ENCODE data around the gene SMIM45.

SMIM45 gene

DNA sequence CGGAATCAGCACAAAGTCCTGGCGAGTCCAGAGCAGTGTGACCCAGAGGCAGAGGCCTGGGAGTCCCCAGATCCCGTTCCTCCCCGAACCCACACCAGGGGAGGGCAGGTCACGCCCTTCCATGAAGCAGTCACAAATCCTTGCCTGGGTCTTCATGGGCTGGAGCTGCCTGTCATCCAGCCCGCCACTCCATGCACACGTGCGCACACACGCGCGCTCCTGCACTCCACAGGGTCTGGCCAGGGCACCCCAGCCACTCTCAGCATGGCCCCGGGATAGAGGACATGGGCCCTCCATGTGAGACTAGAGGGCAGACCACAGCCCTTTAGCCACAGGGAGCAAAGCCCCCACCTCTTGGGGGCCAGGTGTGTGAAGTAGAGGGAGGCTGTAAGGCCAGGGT, 19.6 kb upstream of the SMIM45 start:
- H3K27ac ChIP-seq, result no peak overlapping the region
- peaks cover 9% of the 10 kb centered on the region for H3K36me3 ChIP-seq
- H3K9me3 ChIP-seq, result no peaks in the 10 kb centered on the region
- H3K27me3 ChIP-seq, result peaks cover 22% of the 10 kb centered on the region
- TF ChIP-seq, protein P1, sequence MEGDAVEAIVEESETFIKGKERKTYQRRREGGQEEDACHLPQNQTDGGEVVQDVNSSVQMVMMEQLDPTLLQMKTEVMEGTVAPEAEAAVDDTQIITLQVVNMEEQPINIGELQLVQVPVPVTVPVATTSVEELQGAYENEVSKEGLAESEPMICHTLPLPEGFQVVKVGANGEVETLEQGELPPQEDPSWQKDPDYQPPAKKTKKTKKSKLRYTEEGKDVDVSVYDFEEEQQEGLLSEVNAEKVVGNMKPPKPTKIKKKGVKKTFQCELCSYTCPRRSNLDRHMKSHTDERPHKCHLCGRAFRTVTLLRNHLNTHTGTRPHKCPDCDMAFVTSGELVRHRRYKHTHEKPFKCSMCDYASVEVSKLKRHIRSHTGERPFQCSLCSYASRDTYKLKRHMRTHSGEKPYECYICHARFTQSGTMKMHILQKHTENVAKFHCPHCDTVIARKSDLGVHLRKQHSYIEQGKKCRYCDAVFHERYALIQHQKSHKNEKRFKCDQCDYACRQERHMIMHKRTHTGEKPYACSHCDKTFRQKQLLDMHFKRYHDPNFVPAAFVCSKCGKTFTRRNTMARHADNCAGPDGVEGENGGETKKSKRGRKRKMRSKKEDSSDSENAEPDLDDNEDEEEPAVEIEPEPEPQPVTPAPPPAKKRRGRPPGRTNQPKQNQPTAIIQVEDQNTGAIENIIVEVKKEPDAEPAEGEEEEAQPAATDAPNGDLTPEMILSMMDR (IDR thresholded peaks at IDR 0.05), result no peak
- no peaks in the 10 kb centered on the region for H3K4me1 ChIP-seq (ENCODE audit: control insufficient read depth in 1 of 2, insufficient read depth in 1 of 2, low read depth in 1 of 2, low read length in 1 of 2)
- no peak overlapping the region for H3K4me3 ChIP-seq (ENCODE audit: low read depth in 1 of 2, low read length in 1 of 2)

DNA sequence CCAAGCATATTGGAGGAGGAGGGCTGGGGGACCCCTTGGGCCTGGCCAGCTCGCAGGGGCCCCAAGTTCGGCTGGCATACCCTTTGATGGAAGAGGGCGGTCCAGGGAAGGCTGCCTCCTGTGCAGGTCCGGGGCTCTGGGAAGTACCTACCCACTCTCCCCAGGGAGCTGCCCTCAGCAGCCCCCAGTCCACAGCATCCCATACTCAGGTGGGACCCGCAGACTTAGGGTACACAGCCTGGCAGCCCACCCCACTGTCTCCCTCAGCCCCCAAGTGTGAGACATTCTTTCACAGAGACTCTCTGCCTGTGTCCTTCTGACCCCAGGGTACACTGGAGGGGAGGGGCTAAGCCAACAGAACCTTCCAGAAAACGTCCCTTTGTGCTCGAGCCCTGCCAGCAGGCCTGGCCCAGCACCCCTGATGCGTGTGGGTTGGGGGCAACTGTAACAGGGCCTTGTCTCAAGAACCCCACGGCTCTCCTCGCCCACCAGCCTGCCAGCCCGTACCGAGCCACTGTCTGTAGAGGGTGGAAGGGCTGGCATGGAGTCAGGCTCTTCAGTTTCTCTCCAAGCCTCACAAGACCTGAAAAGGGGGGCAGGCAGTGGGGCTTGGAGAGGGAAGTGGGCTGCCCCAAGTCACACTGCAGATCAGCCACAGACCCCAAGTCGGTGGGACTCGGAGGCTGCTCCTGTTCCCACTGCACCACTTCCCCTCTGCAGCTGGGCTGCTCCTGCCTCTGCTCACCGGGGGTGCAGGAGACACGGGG, 18.4 kb upstream of the SMIM45 start:
- Histone ChIP-seq H3K4me1 (ENCODE audit: control insufficient read depth in 1 of 2, insufficient read depth in 1 of 2, low read depth in 1 of 2, low read length in 1 of 2) (no peaks in the 10 kb centered on the region), H3K36me3 (peaks cover 16% of the 10 kb centered on the region), H3K27ac (no peak overlapping the region), H3K9me3 (no peaks in the 10 kb centered on the region), H3K4me3 (ENCODE audit: low read depth in 1 of 2, low read length in 1 of 2) (no peak overlapping the region), H3K27me3 (peaks cover 10% of the 10 kb centered on the region)
- TF ChIP-seq, protein P1 (IDR thresholded peaks at IDR 0.05), result no peak

DNA sequence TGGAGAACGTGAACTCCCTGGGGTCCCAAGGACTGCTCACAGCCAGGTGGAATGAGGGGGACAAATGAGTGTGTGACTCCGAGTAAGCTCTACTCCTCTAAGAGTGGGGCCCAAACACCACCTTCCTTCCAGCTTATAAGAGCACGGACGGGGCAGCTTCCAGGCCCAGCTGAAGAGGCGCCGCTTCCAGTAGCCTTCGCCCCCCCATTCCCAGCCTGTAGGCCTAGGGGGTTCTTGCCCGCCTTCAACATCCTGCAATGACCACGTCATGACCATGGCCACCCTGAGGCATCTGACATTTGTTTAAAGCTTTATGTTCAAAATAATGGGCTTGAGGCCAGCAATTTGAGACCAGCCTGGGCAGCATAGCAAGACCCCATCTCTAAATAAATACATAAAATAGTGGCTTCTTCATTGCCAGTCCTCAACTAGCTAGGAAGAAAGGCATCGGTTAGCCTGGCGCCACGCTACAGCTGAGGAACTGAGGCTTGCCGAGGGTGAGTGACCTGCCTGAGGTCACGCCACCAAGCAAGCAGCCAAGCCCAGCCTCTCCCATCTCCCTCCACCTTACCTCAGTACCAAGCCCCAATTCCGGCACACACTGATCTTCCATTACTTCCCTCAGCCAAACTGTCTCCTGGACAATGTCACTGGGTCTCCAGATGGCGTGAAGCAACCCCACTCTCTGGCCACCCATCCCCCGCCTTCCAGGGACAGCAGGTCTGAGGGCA, 17.5 kb upstream of the SMIM45 start:
- TF ChIP-seq, protein P1 (IDR thresholded peaks at IDR 0.05), result no peak
- Histone ChIP-seq H3K4me3 (ENCODE audit: low read depth in 1 of 2, low read length in 1 of 2) (no peak overlapping the region), H3K9me3 (no peaks in the 10 kb centered on the region), H3K27ac (no peak overlapping the region), H3K4me1 (ENCODE audit: control insufficient read depth in 1 of 2, insufficient read depth in 1 of 2, low read depth in 1 of 2, low read length in 1 of 2) (no peaks in the 10 kb centered on the region), H3K27me3 (peaks cover 1% of the 10 kb centered on the region), H3K36me3 (peaks cover 23% of the 10 kb centered on the region)

DNA sequence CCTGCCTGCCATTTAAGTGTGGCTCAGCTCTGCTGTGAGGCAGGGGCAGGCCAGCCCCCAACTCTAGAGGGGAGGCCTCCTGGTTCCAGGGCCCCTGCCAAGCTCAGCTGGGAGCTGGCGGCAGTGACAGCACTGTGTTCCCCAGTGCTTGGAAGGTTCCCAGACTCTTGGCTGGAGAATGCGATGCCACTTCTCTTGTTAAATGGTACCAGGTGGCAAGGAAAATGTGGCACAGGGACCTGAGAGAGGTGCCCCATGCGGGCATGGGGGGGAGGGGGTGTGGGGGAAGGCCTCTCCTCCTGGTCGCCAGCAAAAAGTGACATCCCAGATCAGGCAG, 17.0 kb upstream of the SMIM45 start:
- H3K4me1 ChIP-seq (ENCODE audit: control insufficient read depth in 1 of 2, insufficient read depth in 1 of 2, low read depth in 1 of 2, low read length in 1 of 2), result no peaks in the 10 kb centered on the region
- H3K27ac ChIP-seq, result no peak overlapping the region
- TF ChIP-seq, protein P1 (IDR thresholded peaks at IDR 0.05), result no peak

GRCh38 chr22:41935509-41935908, 16.4 kb upstream of the SMIM45 start:
- H3K27ac ChIP-seq, result no peak overlapping the region
- H3K4me3 ChIP-seq (ENCODE audit: low read depth in 1 of 2, low read length in 1 of 2), result no peak overlapping the region
- no peaks in the 10 kb centered on the region for H3K4me1 ChIP-seq (ENCODE audit: control insufficient read depth in 1 of 2, insufficient read depth in 1 of 2, low read depth in 1 of 2, low read length in 1 of 2)
- H3K9me3 ChIP-seq, result no peaks in the 10 kb centered on the region
- peaks cover 23% of the 10 kb centered on the region for H3K36me3 ChIP-seq
- H3K27me3 ChIP-seq, result no peaks in the 10 kb centered on the region
- TF ChIP-seq, protein P1 (IDR thresholded peaks at IDR 0.05), result no peak

More for the DNA sequence above, 17.0 kb upstream of the SMIM45 start:
- no peaks in the 10 kb centered on the region for H3K9me3 ChIP-seq
- no peaks in the 10 kb centered on the region for H3K27me3 ChIP-seq
- H3K36me3 ChIP-seq, result peaks cover 23% of the 10 kb centered on the region
- H3K4me3 ChIP-seq (ENCODE audit: low read depth in 1 of 2, low read length in 1 of 2), result no peak overlapping the region

Data from neutrophil (primary cell).